Mesenchymal stem cell (in vitro differentiated cells and primary cell): ENCODE data around the gene TOB1.

ENCODE experiments used
- DNase-seq: peaks from one replicate; pipeline ENCODE4 v3.0.0-alpha.2; 2013
- H2AFZ ChIP-seq: one replicate; pipeline ENCODE4 v1.6.1; 2013; ENCODE audit warnings: low read depth, mild to moderate bottlenecking, control low read depth, inconsistent platforms, low read length, moderate library complexity
- H2AK5ac ChIP-seq: 2 replicates; pipeline ENCODE4 v1.6.1; 2013; ENCODE audit warnings: low read length, moderate library complexity, mild to moderate bottlenecking, inconsistent platforms; ENCODE audit not compliant: severe bottlenecking
- H2BK120ac ChIP-seq: one replicate; pipeline ENCODE4 v1.6.1; 2013; ENCODE audit warnings: low read depth, mild to moderate bottlenecking, inconsistent platforms, low read length, moderate library complexity
- H2BK12ac ChIP-seq, 2 experiments: one replicate each; pipeline ENCODE4 v1.6.1; 2013; ENCODE audit warnings: inconsistent platforms in 2 of 2, low read length in 2 of 2, mild to moderate bottlenecking in 2 of 2, moderate library complexity in 2 of 2, control low read depth in 1 of 2
- H2BK15ac ChIP-seq: one replicate; pipeline ENCODE4 v1.6.1; 2013; ENCODE audit warnings: mild to moderate bottlenecking, low read depth, inconsistent platforms; ENCODE audit not compliant: poor library complexity, severe bottlenecking
- H2BK5ac ChIP-seq: 2 replicates; pipeline ENCODE4 v1.6.1; 2013; ENCODE audit warnings: low read depth, mild to moderate bottlenecking, low read length, control low read depth, inconsistent platforms; ENCODE audit not compliant: poor library complexity, severe bottlenecking
- H3K14ac ChIP-seq, 2 experiments: one replicate each; pipeline ENCODE4 v1.6.1; 2013; ENCODE audit warnings: inconsistent platforms in 2 of 2, low read length in 2 of 2, control low read depth in 1 of 2, mild to moderate bottlenecking in 1 of 2, moderate library complexity in 1 of 2
- H3K18ac ChIP-seq, 2 experiments: one replicate each; pipeline ENCODE4 v1.6.1; 2013; ENCODE audit warnings: inconsistent platforms in 2 of 2, low read length in 2 of 2, control low read depth in 1 of 2, low read depth in 1 of 2, mild to moderate bottlenecking in 1 of 2
- H3K23ac ChIP-seq, 2 experiments: one replicate each; pipeline ENCODE4 v1.6.1; 2013; ENCODE audit warnings: inconsistent platforms in 2 of 2, low read length in 2 of 2, mild to moderate bottlenecking in 2 of 2, moderate library complexity in 2 of 2, control low read depth in 1 of 2
- H3K27ac ChIP-seq: 2 replicates; pipeline ENCODE4 v1.5.1; 2013; ENCODE audit warnings: mild to moderate bottlenecking, moderate library complexity, low read length, control low read depth, inconsistent platforms; ENCODE audit not compliant: poor library complexity, severe bottlenecking
- H3K27me3 ChIP-seq, 2 experiments: 2 replicates each; pipeline versions ENCODE4 v1.6.1 to v1.7.0; 2013; ENCODE audit warnings: low read length in 2 of 2, mild to moderate bottlenecking in 2 of 2, moderate library complexity in 2 of 2, control low read depth in 1 of 2, inconsistent platforms in 1 of 2; ENCODE audit not compliant: control insufficient read depth in 1 of 2, insufficient read depth in 1 of 2
- H3K36me3 ChIP-seq, 2 experiments: 2 replicates each; pipeline versions ENCODE4 v1.6.1 to v1.7.0; 2013; ENCODE audit warnings: low read length in 2 of 2, control low read depth in 1 of 2, inconsistent platforms in 1 of 2, low read depth in 1 of 2, mild to moderate bottlenecking in 1 of 2; ENCODE audit not compliant: insufficient read depth in 2 of 2, control insufficient read depth in 1 of 2
- H3K4ac ChIP-seq, 2 experiments: one replicate each; pipeline ENCODE4 v1.6.1; 2013; ENCODE audit warnings: inconsistent platforms in 2 of 2, low read length in 2 of 2, mild to moderate bottlenecking in 2 of 2, moderate library complexity in 2 of 2, control low read depth in 1 of 2, low read depth in 1 of 2
- H3K4me1 ChIP-seq: 2 replicates; pipeline ENCODE4 v1.6.1; 2013; ENCODE audit warnings: low read depth, low read length, control low read depth; ENCODE audit not compliant: control insufficient read depth, insufficient read depth
- H3K4me2 ChIP-seq: 2 replicates; pipeline ENCODE4 v1.6.1; 2013; ENCODE audit warnings: low read length, mild to moderate bottlenecking, inconsistent platforms; ENCODE audit not compliant: poor library complexity, severe bottlenecking
- H3K4me3 ChIP-seq, 2 experiments: 2 replicates each; pipeline versions ENCODE4 v1.5.1 to v1.7.0; 2013; ENCODE audit warnings: low read length in 2 of 2, mild to moderate bottlenecking in 2 of 2, control low read depth in 1 of 2, low read depth in 1 of 2; ENCODE audit not compliant: insufficient read depth in 1 of 2
- H3K79me1 ChIP-seq: replicated peaks from 2 replicates; pipeline ENCODE4 v1.6.1; 2013; ENCODE audit warnings: mild to moderate bottlenecking, control low read depth, low read length, inconsistent platforms; ENCODE audit not compliant: poor library complexity, severe bottlenecking
- H3K9ac ChIP-seq: 2 replicates; pipeline ENCODE4 v1.7.0; 2013; ENCODE audit warnings: mild to moderate bottlenecking, low read length, moderate library complexity
- H3K9me3 ChIP-seq: 2 replicates; pipeline ENCODE4 v1.7.0; 2013; ENCODE audit warnings: mild to moderate bottlenecking, low read length; ENCODE audit not compliant: control insufficient read depth
- H4K8ac ChIP-seq: one replicate; pipeline ENCODE4 v1.6.1; 2013; ENCODE audit warnings: inconsistent platforms, mild to moderate bottlenecking, low read length, moderate library complexity
- H4K91ac ChIP-seq: one replicate; pipeline ENCODE4 v1.6.1; 2013; ENCODE audit warnings: mild to moderate bottlenecking, low read length, inconsistent platforms
- WGBS: methylation state at CpG from one replicate; pipeline ENCODE4 v1.1.7; 2013; ENCODE audit warnings: mixed read lengths; 5-methylcytosine and 5-hydroxymethylcytosine counted together

The TOB1 gene

GRCh38 chr17:50848039-50848438, 18.1 kb downstream of the TOB1 start:
- WGBS = 92% methylated on average over 3 of the region's 3 CpGs
- no peaks in the 10 kb centered on the region for H3K79me1 ChIP-seq
- no peaks in the 10 kb centered on the region for H3K9me3 ChIP-seq
- H3K27me3 ChIP-seq = no peaks in the 10 kb centered on the region
- no peak overlapping the region for H2BK5ac ChIP-seq
- H3K18ac ChIP-seq = no peak overlapping the region
- peaks cover 6% of the 10 kb centered on the region for H3K4me1 ChIP-seq
- no peak overlapping the region for H3K23ac ChIP-seq
- no peak overlapping the region for H4K91ac ChIP-seq
- H3K4ac ChIP-seq = no peak overlapping the region
- no peak overlapping the region for H2BK120ac ChIP-seq
- no peak overlapping the region for H2AK5ac ChIP-seq
- no peak overlapping the region for H2AFZ ChIP-seq
- no peak overlapping the region for H3K4me3 ChIP-seq
- no peak for DNase-seq
- H3K4me2 ChIP-seq = no peak overlapping the region
- no peaks in the 10 kb centered on the region for H3K36me3 ChIP-seq
- H3K9ac ChIP-seq = no peak overlapping the region
- H3K27ac ChIP-seq = no peak overlapping the region
- no peak overlapping the region for H4K8ac ChIP-seq
- H2BK15ac ChIP-seq = no peak overlapping the region
- no peak overlapping the region for H2BK12ac ChIP-seq
- no peak overlapping the region for H3K14ac ChIP-seq

- Histone ChIP-seq H2BK15ac (no peak overlapping the region), H3K4ac (no peak overlapping the region), H3K4me2 (no peak overlapping the region), H3K9me3 (no peaks in the 10 kb centered on the region), H2BK120ac (no peak overlapping the region), H2BK12ac (no peak overlapping the region), H4K8ac (no peak overlapping the region), H3K4me1 (peaks cover 8% of the 10 kb centered on the region), H3K4me3 (no peak overlapping the region), H3K36me3 (no peaks in the 10 kb centered on the region), H3K27me3 (no peaks in the 10 kb centered on the region), H3K18ac (no peak overlapping the region), H2AK5ac (no peak overlapping the region), H2AFZ (no peak overlapping the region), H3K9ac (no peak overlapping the region), H3K27ac (no peak overlapping the region), H3K23ac (no peak overlapping the region), H4K91ac (no peak overlapping the region), H2BK5ac (no peak overlapping the region), H3K14ac (no peak overlapping the region), H3K79me1 (no peaks in the 10 kb centered on the region)
- WGBS = 100% methylated on average over 4 of the region's 4 CpGs
- no peak for DNase-seq
Observed at GRCh38 chr17:50847566-50847965, 18.6 kb downstream of the TOB1 start.

GRCh38 chr17:50845240-50846147, 20.7 kb downstream of the TOB1 start:
- peak; percentile 31 for DNase-seq
- Histone ChIP-seq H3K18ac (peak overlapping the region in 1 of 2 experiments; percentile 38), H2BK120ac (no peak overlapping the region), H3K79me1 (no peaks in the 10 kb centered on the region), H2BK5ac (no peak overlapping the region), H2BK15ac (peak overlapping the region; percentile 4), H3K9ac (peak overlapping the region; percentile 28), H3K27ac (no peak overlapping the region), H4K91ac (no peak overlapping the region), H3K36me3 (no peaks in the 10 kb centered on the region), H2AFZ (no peak overlapping the region), H4K8ac (peak overlapping the region; percentile 62), H3K4me2 (no peak overlapping the region), H3K4me1 (peaks cover 8% of the 10 kb centered on the region), H3K4ac (peak overlapping the region in 1 of 2 experiments; percentile 29), H3K9me3 (no peaks in the 10 kb centered on the region), H2BK12ac (no peak overlapping the region), H3K23ac (no peak overlapping the region), H2AK5ac (no peak overlapping the region), H3K14ac (peak overlapping the region in 1 of 2 experiments; percentile 80), H3K4me3 (no peak overlapping the region), H3K27me3 (no peaks in the 10 kb centered on the region)
- 89% methylated on average over 12 of the region's 12 CpGs for WGBS

DNA sequence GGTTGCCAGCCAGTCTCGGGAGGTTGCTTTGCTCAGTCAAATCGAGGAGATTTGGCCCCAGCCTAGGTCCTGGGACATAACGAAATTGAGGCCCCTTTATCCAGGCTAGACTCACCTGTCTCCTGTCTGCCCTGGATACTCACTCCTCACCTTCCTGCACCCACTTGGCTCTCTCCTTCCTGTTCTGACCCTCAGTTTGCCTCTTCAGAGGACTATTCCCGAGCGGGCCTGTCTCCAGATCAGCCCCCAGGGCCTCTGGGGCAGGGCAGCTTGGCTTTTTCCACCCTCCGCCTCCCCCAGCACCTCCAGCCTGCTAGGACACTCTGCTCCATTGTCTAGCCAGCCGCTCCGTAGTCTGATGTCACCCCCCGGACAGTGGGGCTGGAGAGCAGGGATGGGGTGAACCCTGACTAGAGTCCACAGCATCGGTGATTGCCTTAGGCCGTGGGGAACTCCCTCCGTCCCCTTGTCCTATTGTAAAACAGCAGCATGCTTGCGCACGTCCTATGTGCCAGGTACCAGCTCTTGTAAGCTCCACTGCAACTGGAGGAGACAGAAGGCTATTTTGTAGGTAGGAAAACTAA, 21.9 kb downstream of the TOB1 start:
- Histone ChIP-seq H2AK5ac (no peak overlapping the region), H2BK15ac (no peak overlapping the region), H3K4ac (no peak overlapping the region), H2BK5ac (no peak overlapping the region), H3K9ac (no peak overlapping the region), H3K18ac (peak overlapping the region in 1 of 2 experiments; percentile 16), H3K27ac (no peak overlapping the region), H3K27me3 (no peaks in the 10 kb centered on the region), H3K36me3 (no peaks in the 10 kb centered on the region), H4K91ac (peak overlapping the region; percentile 10), H2BK120ac (no peak overlapping the region), H3K4me3 (no peak overlapping the region), H3K9me3 (no peaks in the 10 kb centered on the region), H3K14ac (no peak overlapping the region), H2BK12ac (no peak overlapping the region), H3K4me1 (peaks cover 8% of the 10 kb centered on the region), H4K8ac (no peak overlapping the region), H3K4me2 (no peak overlapping the region), H3K23ac (no peak overlapping the region), H3K79me1 (no peaks in the 10 kb centered on the region), H2AFZ (no peak overlapping the region)
- DNase-seq = no peak
- 94% methylated on average over 14 of the region's 14 CpGs for WGBS
